ENCODE data around the gene ZBTB9. TPM values are rescaled to one million over a fixed set of nuclear protein-coding genes. Genes with fewer than 3 reads are reported as not detected.

The ZBTB9 gene
- total RNA-seq: 4.5 TPM
- long read RNA-seq, transcript ZBTB9-201 (2 exons, 2,716 nt): major isoform, 15 of 18 reads
- long read RNA-seq, partial matches to known transcripts: 0 of 18 reads
- long read RNA-seq, other reads (novel, unspliced or antisense): 3 of 18 reads

GRCh38 chr6:33454009-33454946, at the start of gene ZBTB9:
Gene ZBTB9, plus strand, starts transcription at chr6:33454576. Its CDS starts 525 bp downstream, at chr6:33455101.
- intact Hi-C loops (cut with DNase I): loop anchor here (10.0 kb wide), 1 partner anchor 121 kb away; no protein-coding TSS in a partner anchor

GRCh38 chr6:33404884-33405283, 49.5 kb upstream of the ZBTB9 start:
- intact Hi-C loops (cut with DNase I): no loop called here
- DNase-seq (ENCODE audit: low spot score): no peak

More at GRCh38 chr6:33454009-33454946, at the start of gene ZBTB9:
- peak; percentile 99 for DNase-seq (ENCODE audit: low spot score)

- intact Hi-C loops (cut with DNase I): no loop called here
- no peak for DNase-seq (ENCODE audit: low spot score)
Observed at GRCh38 chr6:33405386-33405940, 48.9 kb upstream of the ZBTB9 start.

GRCh38 chr6:33406126-33406525, 48.2 kb upstream of the ZBTB9 start:
- intact Hi-C loops (cut with DNase I): no loop called here

GRCh38 chr6:33407132-33407718, 47.2 kb upstream of the ZBTB9 start:
- intact Hi-C loops (cut with DNase I): no loop called here
- DNase-seq (ENCODE audit: low spot score): no peak

More at GRCh38 chr6:33406126-33406525, 48.2 kb upstream of the ZBTB9 start:
- no peak for DNase-seq (ENCODE audit: low spot score)

GRCh38 chr6:33410050-33410710, 44.2 kb upstream of the ZBTB9 start:
- intact Hi-C loops (cut with DNase I): loop anchor here (1.0 to 10.0 kb wide), 3 partner anchors 8 to 285 kb away; partner anchors contain the start of genes CUTA and KIFC1
- peak; percentile 99 for DNase-seq (ENCODE audit: low spot score)

- intact Hi-C loops (cut with DNase I): loop anchor here (1.0 to 10.0 kb wide), 3 partner anchors 7 to 284 kb away; partner anchors contain the start of genes CUTA and KIFC1
- DNase-seq (ENCODE audit: low spot score): no peak
Observed at GRCh38 chr6:33410711-33411631, 43.4 kb upstream of the ZBTB9 start, which contains the start of gene PHF1. Gene PHF1, plus strand, starts transcription at chr6:33411014. Its CDS starts 1,250 bp downstream, at chr6:33412264.

- intact Hi-C loops (cut with DNase I): loop anchor here (10.0 kb wide), 1 partner anchor 283 kb away; no protein-coding TSS in a partner anchor
- no peak for DNase-seq (ENCODE audit: low spot score)
Observed at GRCh38 chr6:33411632-33412005, 42.8 kb upstream of the ZBTB9 start.

GRCh38 chr6:33412140-33413009, 42.0 kb upstream of the ZBTB9 start:
- no peak for DNase-seq (ENCODE audit: low spot score)
- intact Hi-C loops (cut with DNase I): loop anchor here (10.0 kb wide), 1 partner anchor 282 kb away; no protein-coding TSS in a partner anchor

- DNase-seq (ENCODE audit: low spot score): no peak
- intact Hi-C loops (cut with DNase I): loop anchor here (10.0 kb wide), 1 partner anchor 281 kb away; no protein-coding TSS in a partner anchor
Observed at GRCh38 chr6:33413241-33414120, 40.9 kb upstream of the ZBTB9 start.

GRCh38 chr6:33414592-33415271, 39.6 kb upstream of the ZBTB9 start:
- DNase-seq (ENCODE audit: low spot score): no peak
- intact Hi-C loops (cut with DNase I): loop anchor here (10.0 kb wide), 1 partner anchor 280 kb away; no protein-coding TSS in a partner anchor

- DNase-seq (ENCODE audit: low spot score): no peak
- intact Hi-C loops (cut with DNase I): loop anchor here (10.0 kb wide), 1 partner anchor 279 kb away; no protein-coding TSS in a partner anchor
Observed at GRCh38 chr6:33415831-33416230, 38.5 kb upstream of the ZBTB9 start.

- intact Hi-C loops (cut with DNase I): loop anchor here (10.0 kb wide), 1 partner anchor 278 kb away; no protein-coding TSS in a partner anchor
- DNase-seq (ENCODE audit: low spot score): no peak
Observed at GRCh38 chr6:33416386-33417127, 37.8 kb upstream of the ZBTB9 start.

- intact Hi-C loops (cut with DNase I): loop anchor here (10.0 kb wide), 1 partner anchor 277 kb away; no protein-coding TSS in a partner anchor
- DNase-seq (ENCODE audit: low spot score): no peak
Observed at GRCh38 chr6:33417128-33417902, 37.1 kb upstream of the ZBTB9 start.

All from cardiac septum (tissue), 1 donor.